NOMO-1 treated with dmso at 0.1 percent for 144 hours (cell line): Measurements from ENCODE around the gene CDC16.
"Not testable (repeated sequence)": the region's sequence is repeated elsewhere in the genome, so short reads cannot be mapped to it uniquely, and the experiment has no call there.

Experiments used
- DNase-seq: peaks from one replicate; lab custom pipeline; 2025; ENCODE audit not compliant: unreplicated experiment; lab: John Stamatoyannopoulos, UW

Gene CDC16, protein sequence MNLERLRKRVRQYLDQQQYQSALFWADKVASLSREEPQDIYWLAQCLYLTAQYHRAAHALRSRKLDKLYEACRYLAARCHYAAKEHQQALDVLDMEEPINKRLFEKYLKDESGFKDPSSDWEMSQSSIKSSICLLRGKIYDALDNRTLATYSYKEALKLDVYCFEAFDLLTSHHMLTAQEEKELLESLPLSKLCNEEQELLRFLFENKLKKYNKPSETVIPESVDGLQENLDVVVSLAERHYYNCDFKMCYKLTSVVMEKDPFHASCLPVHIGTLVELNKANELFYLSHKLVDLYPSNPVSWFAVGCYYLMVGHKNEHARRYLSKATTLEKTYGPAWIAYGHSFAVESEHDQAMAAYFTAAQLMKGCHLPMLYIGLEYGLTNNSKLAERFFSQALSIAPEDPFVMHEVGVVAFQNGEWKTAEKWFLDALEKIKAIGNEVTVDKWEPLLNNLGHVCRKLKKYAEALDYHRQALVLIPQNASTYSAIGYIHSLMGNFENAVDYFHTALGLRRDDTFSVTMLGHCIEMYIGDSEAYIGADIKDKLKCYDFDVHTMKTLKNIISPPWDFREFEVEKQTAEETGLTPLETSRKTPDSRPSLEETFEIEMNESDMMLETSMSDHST

GRCh38 chr13:114234645-114235421 lies at the start of gene CDC16:
TSS of gene CDC16 (plus strand) at chr13:114234897. CDS start at chr13:114235085, 188 bp downstream.
- peak; percentile 82 for DNase-seq

DNA sequence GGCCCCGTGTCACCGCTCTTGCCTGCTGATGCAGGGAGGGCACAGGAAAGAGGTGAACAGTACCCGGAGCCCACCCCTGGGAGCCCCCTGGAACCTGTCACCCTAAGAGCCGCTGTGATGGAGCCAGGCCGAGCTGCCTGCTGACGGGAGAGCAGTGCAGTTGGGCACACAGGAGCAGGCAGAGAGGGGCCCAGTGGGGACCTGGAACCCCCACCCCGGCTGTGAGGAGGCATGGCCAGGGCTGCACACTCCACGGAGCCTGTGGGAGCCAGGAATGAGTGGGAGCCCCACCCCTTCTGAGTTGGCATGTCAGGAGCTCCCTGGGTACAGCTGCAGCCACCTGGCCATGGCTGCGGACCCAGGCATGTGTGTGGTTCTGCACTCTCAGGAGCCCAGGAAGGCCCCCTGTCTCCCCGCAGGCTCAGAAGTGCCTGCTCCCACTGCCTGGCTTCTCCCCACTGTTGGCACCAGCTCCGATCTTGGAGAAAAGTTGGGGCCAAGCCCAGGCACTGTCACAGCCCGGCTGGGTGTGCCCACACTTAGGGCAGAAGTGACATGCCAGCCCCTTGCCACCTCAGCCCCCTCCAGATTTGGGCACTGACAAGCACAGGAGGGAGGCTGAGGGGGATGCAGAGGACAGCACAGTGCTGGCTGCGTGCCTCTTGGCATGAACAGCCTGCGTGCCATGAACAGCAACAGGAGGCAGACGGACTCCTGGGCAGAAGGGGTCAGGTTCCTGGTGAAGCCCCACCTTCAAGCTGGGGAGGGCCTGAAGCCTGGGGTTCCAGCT lies 49.3 kb upstream of the CDC16 start:
- DNase-seq: no peak

- no peak for DNase-seq
Observed at GRCh38 chr13:114194853-114195252, 39.8 kb upstream of the CDC16 start.

DNA sequence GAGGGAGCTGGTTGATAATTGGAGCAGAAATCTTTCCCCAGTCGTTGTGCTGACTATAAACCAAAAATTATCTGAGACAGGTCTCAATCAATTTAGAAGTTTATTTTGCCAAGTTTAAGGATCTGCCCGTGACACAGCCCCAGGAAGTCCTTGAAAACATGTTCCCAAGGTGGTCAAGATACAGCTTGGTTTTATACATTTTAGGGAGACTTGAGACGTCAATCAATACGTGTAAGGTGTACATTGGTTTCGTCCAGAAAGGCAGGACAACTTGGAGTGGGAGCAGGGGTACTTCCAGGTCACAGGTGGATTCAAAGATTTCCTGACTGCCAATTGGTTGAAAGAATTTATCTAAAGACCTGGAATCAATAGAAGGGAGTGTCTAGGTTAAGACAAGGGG lies 38.1 kb upstream of the CDC16 start:
- DNase-seq: no peak

- no peak for DNase-seq
Observed at GRCh38 chr13:114198556-114198955, 36.1 kb upstream of the CDC16 start.

GRCh38 chr13:114199526-114199925 lies 35.2 kb upstream of the CDC16 start:
- DNase-seq: not testable (repeated sequence)

DNA sequence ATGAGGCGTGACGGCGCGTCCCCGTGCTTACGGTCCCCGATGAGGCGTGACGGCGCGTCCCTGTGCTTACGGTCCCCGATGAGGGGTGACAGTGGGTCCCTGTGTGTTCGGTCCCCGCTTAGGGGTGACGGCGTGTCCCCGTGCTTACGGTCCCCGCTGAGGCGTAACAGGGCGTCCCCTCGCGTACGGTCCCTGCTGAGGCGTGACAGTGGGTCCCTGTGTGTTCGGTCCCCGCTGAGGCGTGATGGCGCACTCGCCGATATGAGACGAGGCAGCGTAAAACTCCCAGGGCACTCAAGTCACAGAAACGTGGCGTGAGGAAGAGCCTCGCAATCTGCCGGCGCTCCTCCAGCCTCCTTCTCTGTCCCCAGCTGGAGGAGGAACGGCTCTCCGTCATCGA lies 34.7 kb upstream of the CDC16 start:
- no peak for DNase-seq

- DNase-seq: no peak
Observed at GRCh38 chr13:114200399-114200911, 34.2 kb upstream of the CDC16 start.

DNA sequence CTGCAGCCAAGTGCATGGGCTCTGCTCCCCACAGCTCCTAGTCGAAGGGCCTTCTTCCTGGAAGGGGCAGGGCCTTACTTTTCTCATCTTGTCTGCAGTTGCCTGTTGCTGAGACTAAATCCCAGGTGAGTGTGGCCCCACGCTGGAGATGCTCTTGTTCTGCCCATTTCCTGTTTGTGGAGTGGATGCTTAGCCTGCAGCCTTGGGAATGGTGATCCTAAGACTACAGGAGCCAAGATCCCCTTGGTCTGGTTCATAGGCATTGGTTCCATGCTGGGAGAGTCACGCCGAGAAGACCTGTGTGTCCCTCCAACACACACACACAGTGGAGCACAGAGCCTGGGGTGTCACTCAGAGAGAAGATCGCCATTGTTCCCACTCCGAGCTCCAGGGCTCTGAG lies 32.1 kb upstream of the CDC16 start:
- no peak for DNase-seq

DNA sequence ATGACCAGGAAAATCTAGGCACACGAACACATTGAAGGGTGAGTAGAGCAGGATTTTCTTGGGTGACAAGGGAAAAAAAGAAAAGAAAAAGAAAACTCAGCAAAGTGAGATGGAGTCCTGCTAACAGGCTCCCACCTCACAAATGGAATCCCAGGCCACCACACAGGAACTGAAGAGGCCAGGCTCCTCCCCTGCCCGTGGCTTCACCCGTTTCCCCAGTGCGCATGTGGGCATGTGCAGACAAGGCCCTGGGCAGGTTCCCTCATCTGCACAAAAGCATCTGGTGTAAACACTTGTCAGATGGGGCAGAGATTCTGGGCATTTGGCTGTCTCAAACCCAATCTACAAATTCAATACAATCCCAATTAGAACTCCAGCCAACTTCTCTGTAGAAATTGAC lies 31.2 kb upstream of the CDC16 start:
- no peak for DNase-seq

DNA sequence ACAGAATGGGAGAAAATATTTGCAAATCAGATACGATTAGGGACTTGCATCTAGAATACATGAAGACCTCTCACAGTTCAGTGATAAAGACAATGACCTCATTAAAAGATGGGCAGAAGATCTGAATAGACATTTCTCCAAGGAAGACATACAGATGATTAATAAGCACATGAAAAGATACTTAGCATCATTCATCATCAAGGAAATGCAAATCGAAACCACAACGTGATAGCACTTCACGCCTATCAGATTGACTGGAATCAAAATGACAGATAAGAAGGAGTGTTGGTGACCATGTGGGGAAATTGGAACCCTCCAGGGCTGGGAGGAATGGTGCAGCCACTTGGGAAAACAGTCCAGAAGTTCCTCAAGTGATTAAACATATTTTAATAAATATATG lies 29.8 kb upstream of the CDC16 start:
- no peak for DNase-seq

- no peak for DNase-seq
Observed at GRCh38 chr13:114208134-114208533, 26.6 kb upstream of the CDC16 start.

- no peak for DNase-seq
Observed at GRCh38 chr13:114211446-114212157, 23.1 kb upstream of the CDC16 start.

DNA sequence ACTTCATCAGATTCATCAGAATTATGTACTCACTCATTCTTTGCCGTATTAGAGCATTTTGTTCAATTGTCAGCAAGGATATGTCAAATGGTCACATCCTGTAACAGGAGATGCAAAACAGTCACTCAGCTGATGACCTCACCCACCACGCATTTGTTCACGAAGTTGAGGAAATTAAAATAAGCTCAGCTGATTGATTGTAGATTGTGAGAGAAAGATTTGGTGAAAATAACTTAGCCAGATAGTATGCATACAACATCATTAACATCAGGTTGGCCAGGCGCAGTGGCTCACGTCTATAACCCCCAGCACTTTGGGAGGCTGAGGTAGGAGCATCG lies 22.6 kb upstream of the CDC16 start:
- DNase-seq: no peak

DNA sequence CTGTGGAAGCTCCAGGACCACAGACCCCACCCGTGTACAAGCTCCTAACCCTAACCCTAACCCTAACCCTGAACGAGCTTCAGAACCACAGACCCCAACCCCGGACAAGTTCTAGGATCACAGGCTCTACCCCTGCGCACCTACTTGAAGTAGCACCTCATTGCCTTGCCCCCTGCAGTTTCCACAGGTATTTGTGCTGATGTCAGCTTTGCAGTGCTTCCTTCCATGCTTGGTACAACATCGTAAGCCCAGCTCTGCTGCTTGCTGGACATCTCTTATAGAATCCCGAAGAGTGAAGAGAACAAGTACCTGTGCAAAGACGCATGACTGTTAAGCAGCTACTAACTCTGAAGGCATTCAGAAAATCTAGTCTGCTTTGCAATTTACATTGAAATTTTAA lies 20.7 kb upstream of the CDC16 start:
- no peak for DNase-seq

DNA sequence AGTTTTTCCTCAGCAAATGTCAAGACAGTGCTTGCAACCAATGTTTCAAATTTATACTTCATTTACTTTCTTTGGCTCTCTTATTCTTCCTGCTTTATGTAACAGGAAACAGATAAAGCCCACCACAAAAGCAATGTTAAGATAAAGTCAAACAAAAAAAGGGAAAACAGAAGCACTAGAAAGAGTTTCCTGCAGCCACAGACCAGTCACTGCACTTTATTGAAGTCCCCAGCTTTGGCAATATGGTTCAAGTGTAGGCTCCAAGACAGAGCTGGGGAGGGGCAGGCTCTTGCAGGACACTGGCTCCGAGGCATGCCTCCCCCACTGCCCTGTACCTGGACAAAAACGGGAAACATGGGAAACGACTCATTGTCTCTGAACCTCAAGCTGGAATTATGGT lies 15.3 kb upstream of the CDC16 start:
- DNase-seq: no peak

DNA sequence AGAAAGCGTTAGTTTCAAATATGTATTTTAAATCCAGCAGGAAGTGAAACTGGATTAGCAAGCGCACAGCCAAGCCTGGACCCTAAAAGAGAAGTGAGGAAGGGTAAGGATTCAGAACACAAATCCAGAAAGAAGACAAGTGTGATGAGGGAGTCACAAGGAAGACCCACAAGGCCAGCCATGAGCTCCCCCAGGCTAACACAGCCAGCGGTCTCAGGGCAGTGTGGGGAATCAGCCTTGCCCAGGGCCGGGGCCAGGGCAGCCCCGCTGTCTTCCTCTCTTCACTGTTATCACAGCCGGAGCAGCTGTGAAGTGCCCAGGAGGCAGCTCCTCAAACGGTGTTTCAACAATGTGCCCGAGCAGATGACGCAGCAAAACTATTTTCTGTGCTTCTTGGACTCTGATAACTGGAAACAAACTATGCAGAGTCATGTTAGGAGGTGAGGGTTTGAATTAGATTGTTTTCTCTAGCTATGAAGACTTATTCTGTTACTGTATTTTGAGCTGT lies 12.2 kb upstream of the CDC16 start:
- DNase-seq: peak; percentile 85

GRCh38 chr13:114224201-114224600 lies 10.5 kb upstream of the CDC16 start:
- no peak for DNase-seq

DNA sequence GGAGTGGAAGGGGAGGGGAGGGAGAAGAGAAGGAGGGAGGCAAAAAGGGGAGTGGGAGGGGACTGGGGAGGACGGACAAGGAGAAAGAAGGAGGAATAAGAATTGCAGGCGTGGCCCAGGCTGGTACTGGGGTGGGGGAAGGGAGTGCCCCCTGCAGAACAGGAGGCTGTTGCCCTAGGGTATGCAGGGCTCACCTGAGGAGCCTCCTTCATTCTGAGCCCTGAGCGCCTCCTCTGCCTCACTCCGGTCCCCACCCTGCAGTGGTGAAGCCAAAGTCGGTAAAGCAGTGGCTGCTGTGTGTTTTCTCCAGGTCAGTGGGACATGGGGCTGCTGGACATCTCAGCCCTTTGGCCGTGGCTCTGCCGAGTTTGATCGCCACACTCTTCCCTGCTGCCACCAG lies 9.1 kb upstream of the CDC16 start:
- no peak for DNase-seq

DNA sequence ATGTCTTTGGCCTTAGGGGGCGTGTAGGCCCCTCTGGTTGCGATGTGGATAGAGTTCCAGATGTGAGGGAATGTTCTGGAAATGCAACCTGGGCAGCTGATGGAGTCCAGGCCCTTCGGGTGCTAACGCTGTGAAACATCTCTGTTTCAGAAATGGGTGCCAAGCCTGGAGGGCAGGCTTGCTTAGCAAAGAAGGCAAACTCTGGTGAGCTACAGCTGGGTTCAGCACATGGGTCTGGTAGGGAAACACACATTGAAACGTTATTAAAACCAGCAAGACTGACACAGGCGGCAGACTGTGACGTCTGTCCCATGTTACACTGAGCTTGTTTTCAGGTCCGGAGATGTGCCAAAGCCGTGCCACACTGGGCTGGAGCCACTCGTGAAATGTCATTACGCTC lies 8.6 kb upstream of the CDC16 start:
- no peak for DNase-seq
